H1 (cell line): ENCODE measurements around the gene LTB4R. TPM values are rescaled to one million over a fixed set of nuclear protein-coding genes. Genes with fewer than 3 reads are reported as not detected.

ENCODE experiments used
- MAFK ChIP-seq: IDR thresholded peaks from 2 replicates; pipeline ENCODE4 v1.6.1; 2012; ENCODE audit warnings: low read depth, mild to moderate bottlenecking, improper control_type of control experiment, low read length
- polyA plus RNA-seq, 7 experiments: library from polyadenylated mRNA; depleted of rRNA in 3 of 7; stranded (reverse) in 5 of 7; unstranded in 2 of 7; fragments of >200 nt in 5 of 7; fragments of 200-250 nt in 2 of 7; gene quantifications; 1 replicate in 5 of 7; 2 replicates in 1 of 7; 4 replicates in 1 of 7; pipeline versions ENCODE4 v1.2.1 to v1.2.3, GENCODE V29; 2011 to 2013; ENCODE audit warnings: missing spikeins in 2 of 7, mixed read lengths in 2 of 7
- total RNA-seq: library from RNA; stranded (reverse); fragmentation: NEBNext Ultra II Directional; extraction: Animal tissue kit (Norgen Biotek cat#: 25700); gene quantifications from 2 replicates; pipeline ENCODE4 v1.2.1, GENCODE V29; 2021

Gene LTB4R
- total and polyA plus RNA-seq, 2 of the 8 experiments (the other 6 are each of a cell fraction or from before 2014, with no cell fraction given) = 4.1 to 6.7 TPM

- TF ChIP-seq MAFK = no peak
Measured at GRCh38 chr14:24282736-24283135, 28.6 kb upstream of the LTB4R start (continued).
